ENCODE measurements around the gene KCNJ10.
A peak's percentile ranks its signal among the peaks of the same experiment; 100 is the strongest.

The KCNJ10 gene

DNA sequence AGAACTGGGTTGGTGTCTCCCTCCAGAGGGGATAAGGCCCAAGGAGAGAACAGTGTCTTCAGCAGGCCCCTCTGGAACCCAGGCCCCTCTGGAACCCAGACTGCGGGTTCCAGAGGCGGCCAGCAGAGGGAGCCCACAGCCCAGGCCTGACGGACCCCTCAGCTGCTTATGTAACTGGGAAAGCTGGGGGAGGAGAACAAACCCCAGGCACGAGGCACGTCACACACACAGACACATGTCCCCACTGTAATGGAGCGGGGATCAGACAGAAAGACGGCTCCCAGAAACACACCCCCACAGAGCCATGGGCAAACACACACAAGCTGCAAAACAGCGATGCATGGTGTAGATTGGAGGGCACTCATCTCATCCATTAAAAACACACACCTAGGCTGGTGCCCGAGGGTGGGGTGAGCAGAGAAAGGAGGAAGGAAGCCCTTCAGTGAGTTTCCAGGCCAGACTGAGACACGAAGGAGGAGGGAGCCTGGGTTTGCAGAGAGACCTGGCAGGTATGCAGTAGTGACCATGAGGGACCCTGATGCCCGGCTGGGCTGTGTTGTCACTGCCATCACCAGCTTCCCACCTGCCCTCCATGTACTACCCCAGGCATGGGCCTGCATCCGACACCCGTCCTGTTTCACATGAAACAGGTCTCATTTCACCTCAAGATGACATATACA, 31.2 kb upstream of the KCNJ10 start:
- ATAC-seq, result peak; percentile 55
- TF ChIP-seq PPARA (CRISPR knock-in tag; IDR thresholded peaks at IDR 0.05; ENCODE audit: borderline replicate concordance) (no peak), GLIS3 (CRISPR knock-in tag; IDR thresholded peaks at IDR 0.05) (no peak), ZNF565 (CRISPR knock-in tag; conservative IDR thresholded peaks at IDR 0.05; ENCODE audit: low read depth) (no peak), OSR1 (CRISPR knock-in tag; IDR thresholded peaks at IDR 0.05) (no peak), ZC3H10 (CRISPR knock-in tag; IDR thresholded peaks at IDR 0.05) (no peak), SNAI2 (CRISPR knock-in tag; IDR thresholded peaks at IDR 0.05) (no peak), TOX (CRISPR knock-in tag; IDR thresholded peaks at IDR 0.05; ENCODE audit: borderline replicate concordance) (no peak), BACH2 (CRISPR knock-in tag; IDR thresholded peaks at IDR 0.05; ENCODE audit: borderline replicate concordance) (no peak), ZNF70 (CRISPR knock-in tag; IDR thresholded peaks at IDR 0.05) (no peak), RARB (CRISPR knock-in tag; IDR thresholded peaks at IDR 0.05) (no peak), ZFP3 (CRISPR knock-in tag; IDR thresholded peaks at IDR 0.05) (no peak)
- TF ChIP-seq, protein P1, sequence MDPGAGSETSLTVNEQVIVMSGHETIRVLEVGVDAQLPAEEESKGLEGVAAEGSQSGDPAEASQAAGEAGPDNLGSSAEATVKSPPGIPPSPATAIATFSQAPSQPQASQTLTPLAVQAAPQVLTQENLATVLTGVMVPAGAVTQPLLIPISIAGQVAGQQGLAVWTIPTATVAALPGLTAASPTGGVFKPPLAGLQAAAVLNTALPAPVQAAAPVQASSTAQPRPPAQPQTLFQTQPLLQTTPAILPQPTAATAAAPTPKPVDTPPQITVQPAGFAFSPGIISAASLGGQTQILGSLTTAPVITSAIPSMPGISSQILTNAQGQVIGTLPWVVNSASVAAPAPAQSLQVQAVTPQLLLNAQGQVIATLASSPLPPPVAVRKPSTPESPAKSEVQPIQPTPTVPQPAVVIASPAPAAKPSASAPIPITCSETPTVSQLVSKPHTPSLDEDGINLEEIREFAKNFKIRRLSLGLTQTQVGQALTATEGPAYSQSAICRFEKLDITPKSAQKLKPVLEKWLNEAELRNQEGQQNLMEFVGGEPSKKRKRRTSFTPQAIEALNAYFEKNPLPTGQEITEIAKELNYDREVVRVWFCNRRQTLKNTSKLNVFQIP (CRISPR knock-in tag; IDR thresholded peaks at IDR 0.05; ENCODE audit: borderline replicate concordance, low read depth), result no peak
- TF ChIP-seq, protein P2, sequence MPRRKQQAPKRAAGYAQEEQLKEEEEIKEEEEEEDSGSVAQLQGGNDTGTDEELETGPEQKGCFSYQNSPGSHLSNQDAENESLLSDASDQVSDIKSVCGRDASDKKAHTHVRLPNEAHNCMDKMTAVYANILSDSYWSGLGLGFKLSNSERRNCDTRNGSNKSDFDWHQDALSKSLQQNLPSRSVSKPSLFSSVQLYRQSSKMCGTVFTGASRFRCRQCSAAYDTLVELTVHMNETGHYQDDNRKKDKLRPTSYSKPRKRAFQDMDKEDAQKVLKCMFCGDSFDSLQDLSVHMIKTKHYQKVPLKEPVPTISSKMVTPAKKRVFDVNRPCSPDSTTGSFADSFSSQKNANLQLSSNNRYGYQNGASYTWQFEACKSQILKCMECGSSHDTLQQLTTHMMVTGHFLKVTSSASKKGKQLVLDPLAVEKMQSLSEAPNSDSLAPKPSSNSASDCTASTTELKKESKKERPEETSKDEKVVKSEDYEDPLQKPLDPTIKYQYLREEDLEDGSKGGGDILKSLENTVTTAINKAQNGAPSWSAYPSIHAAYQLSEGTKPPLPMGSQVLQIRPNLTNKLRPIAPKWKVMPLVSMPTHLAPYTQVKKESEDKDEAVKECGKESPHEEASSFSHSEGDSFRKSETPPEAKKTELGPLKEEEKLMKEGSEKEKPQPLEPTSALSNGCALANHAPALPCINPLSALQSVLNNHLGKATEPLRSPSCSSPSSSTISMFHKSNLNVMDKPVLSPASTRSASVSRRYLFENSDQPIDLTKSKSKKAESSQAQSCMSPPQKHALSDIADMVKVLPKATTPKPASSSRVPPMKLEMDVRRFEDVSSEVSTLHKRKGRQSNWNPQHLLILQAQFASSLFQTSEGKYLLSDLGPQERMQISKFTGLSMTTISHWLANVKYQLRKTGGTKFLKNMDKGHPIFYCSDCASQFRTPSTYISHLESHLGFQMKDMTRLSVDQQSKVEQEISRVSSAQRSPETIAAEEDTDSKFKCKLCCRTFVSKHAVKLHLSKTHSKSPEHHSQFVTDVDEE (CRISPR knock-in tag; IDR thresholded peaks at IDR 0.05), result no peak
- TF ChIP-seq, protein P3, sequence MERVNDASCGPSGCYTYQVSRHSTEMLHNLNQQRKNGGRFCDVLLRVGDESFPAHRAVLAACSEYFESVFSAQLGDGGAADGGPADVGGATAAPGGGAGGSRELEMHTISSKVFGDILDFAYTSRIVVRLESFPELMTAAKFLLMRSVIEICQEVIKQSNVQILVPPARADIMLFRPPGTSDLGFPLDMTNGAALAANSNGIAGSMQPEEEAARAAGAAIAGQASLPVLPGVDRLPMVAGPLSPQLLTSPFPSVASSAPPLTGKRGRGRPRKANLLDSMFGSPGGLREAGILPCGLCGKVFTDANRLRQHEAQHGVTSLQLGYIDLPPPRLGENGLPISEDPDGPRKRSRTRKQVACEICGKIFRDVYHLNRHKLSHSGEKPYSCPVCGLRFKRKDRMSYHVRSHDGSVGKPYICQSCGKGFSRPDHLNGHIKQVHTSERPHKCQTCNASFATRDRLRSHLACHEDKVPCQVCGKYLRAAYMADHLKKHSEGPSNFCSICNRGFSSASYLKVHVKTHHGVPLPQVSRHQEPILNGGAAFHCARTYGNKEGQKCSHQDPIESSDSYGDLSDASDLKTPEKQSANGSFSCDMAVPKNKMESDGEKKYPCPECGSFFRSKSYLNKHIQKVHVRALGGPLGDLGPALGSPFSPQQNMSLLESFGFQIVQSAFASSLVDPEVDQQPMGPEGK (CRISPR knock-in tag; IDR thresholded peaks at IDR 0.05; ENCODE audit: borderline replicate concordance), result no peak

DNA sequence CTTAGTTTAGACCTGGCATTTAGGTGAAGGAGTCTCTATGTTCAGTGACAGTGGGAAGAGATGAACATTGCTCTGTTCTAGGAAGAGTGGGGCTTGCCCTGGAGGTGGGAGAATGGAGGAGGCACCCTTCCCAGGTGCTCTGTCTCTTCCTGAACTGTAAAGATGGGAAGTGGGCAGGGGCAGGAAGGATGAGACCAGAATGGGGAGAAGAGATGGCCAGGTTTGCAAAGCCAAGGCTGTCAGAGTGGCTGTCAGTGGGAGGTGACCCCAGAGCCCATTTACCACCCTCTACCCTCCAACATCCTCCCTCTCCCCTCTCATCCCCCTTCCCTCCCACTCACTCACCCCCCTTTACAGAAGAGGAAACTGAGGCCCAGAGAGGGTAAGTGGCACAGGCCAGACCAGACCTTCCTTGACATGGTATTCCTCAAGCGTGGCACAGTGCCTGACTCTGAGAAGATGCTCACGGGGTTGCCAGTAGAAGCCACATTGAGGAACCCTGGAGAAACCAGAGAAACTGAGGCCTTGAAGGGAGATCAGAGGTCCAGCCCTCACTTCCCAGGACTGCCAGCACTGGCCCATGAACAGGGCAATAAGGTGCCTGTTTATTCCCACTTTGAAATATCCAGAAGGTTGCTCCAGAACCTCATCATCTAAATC, 29.9 kb upstream of the KCNJ10 start:
- ATAC-seq, result no peak
- no peak for TF ChIP-seq PPARA (CRISPR knock-in tag; IDR thresholded peaks at IDR 0.05; ENCODE audit: borderline replicate concordance)

DNA sequence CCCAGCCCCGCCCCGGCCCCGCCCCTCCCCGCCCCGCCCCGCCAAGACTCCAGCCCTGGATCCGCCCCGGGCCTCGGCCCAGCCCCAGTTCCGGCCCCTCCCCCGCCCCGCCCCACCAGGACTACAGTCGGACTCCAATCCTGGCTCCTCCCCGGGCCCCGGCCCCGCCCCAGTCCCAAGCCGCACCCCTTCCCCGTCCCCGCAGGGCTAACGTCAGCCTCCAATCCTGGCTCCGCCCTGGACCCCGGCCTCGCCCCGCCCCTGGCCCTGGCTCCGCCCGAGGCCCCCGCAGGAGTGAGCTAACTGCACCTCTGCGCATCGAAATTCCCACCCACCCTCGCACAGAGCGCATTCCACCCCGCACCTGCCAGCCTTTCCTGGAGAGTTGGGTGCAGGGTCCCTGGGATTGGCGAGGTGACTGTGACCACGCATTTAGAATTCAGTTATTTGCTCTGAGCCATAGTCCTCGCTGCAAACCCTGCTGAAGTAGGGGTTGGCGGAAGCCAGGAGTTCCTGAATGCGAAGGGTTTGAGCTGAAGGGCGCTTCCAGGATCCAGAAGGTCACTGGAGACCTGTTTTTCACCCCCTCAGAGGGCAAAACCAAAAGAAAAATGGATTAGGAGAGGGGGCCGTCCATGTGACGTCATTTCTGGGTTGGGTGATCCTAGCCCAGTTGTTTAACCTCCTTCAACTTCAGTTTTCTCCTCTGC, 29.0 kb upstream of the KCNJ10 start:
- TF ChIP-seq ZFP3 (CRISPR knock-in tag; IDR thresholded peaks at IDR 0.05), result no peak
- no peak for TF ChIP-seq ARNTL (CRISPR knock-in tag; IDR thresholded peaks at IDR 0.05; ENCODE audit: borderline replicate concordance, low read depth)
- TF ChIP-seq PPARA (CRISPR knock-in tag; IDR thresholded peaks at IDR 0.05; ENCODE audit: borderline replicate concordance), result no peak
- TF ChIP-seq ZNF8 (CRISPR knock-in tag; IDR thresholded peaks at IDR 0.05), result no peak
- TF ChIP-seq ISL1 (CRISPR knock-in tag; IDR thresholded peaks at IDR 0.05), result no peak
- no peak for TF ChIP-seq ZC3H10 (CRISPR knock-in tag; IDR thresholded peaks at IDR 0.05)
- no peak for TF ChIP-seq TOX (CRISPR knock-in tag; IDR thresholded peaks at IDR 0.05; ENCODE audit: borderline replicate concordance)
- TF ChIP-seq RARB (CRISPR knock-in tag; IDR thresholded peaks at IDR 0.05), result no peak
- no peak for TF ChIP-seq ZFP30 (CRISPR knock-in tag; IDR thresholded peaks at IDR 0.05)
- TF ChIP-seq, protein P1 (CRISPR knock-in tag; IDR thresholded peaks at IDR 0.05; ENCODE audit: borderline replicate concordance, low read depth), result no peak
- no peak for TF ChIP-seq BACH2 (CRISPR knock-in tag; IDR thresholded peaks at IDR 0.05; ENCODE audit: borderline replicate concordance)
- TF ChIP-seq, protein P2 (CRISPR knock-in tag; IDR thresholded peaks at IDR 0.05), result no peak
- TF ChIP-seq ZNF565 (CRISPR knock-in tag; conservative IDR thresholded peaks at IDR 0.05; ENCODE audit: low read depth), result no peak
- no peak for TF ChIP-seq ESRRG (CRISPR knock-in tag; IDR thresholded peaks at IDR 0.05)
- peak; percentile 87 for ATAC-seq
